ENCODE data around the gene LLCFC1. TPM values are rescaled to one million over a fixed set of nuclear protein-coding genes. Genes with fewer than 3 reads are reported as not detected.

The LLCFC1 gene
- total and polyA plus RNA-seq, 2 of the 8 experiments (the other 6 are each of a cell fraction or from before 2014, with no cell fraction given): not detected

- TF ChIP-seq CHD7 (IDR thresholded peaks at IDR 0.05; ENCODE audit: insufficient replicate concordance, low read length) (no peak), BCL11A (IDR thresholded peaks at IDR 0.05; ENCODE audit: low read depth in 2 of 2, low read length in 2 of 2) (no peak), TAF7 (optimal IDR thresholded peaks at IDR 0.05; ENCODE audit: borderline replicate concordance, low read depth, low read length) (no peak)
Measured at GRCh38 chr7:142919656-142920055, 19.6 kb upstream of the LLCFC1 start (continued).
